K562 (cell line): ENCODE data around the gene KDM4F. TPM values are rescaled to one million over a fixed set of nuclear protein-coding genes. Genes with fewer than 3 reads are reported as not detected.

Source experiments
- BCOR ChIP-seq: fragments of 450-650 bp; IDR thresholded peaks from 2 replicates; pipeline ENCODE4 v1.6.1; 2016
- ESRRA ChIP-seq: fragments of 450-650 bp; IDR thresholded peaks from 2 replicates; pipeline ENCODE4 v1.6.1; 2014; ENCODE audit warnings: low read depth, mild to moderate bottlenecking, moderate library complexity, borderline replicate concordance
- HDGF ChIP-seq: fragments of 450-650 bp; IDR thresholded peaks from 2 replicates; pipeline ENCODE4 v1.6.1; 2016
- KAT7 ChIP-seq: sonication (generic); formaldehyde crosslinking; IDR thresholded peaks from 2 replicates; pipeline ENCODE4 v1.8.0; 2022; ENCODE audit warnings: missing genetic modification reagents, mild to moderate bottlenecking, borderline replicate concordance
- MECOM ChIP-seq: fragments of 250-450 bp; sonication (Bioruptor Pico); IDR thresholded peaks from 2 replicates; pipeline ENCODE4 v1.8.0; 2022; ENCODE audit warnings: inconsistent platforms
- NFE2 ChIP-seq: IDR thresholded peaks from 2 replicates; pipeline ENCODE4 v1.6.1; 2014; ENCODE audit warnings: antibody characterized with exemption, low read depth
- NFXL1 ChIP-seq: fragments of 450-650 bp; formaldehyde crosslinking; IDR thresholded peaks from 2 replicates; pipeline ENCODE4 v1.4.0; 2021; ENCODE audit warnings: mild to moderate bottlenecking
- NONO ChIP-seq, 2 experiments: fragments of 200-400 bp in 1 of 2; fragments of 450-650 bp in 1 of 2; formaldehyde crosslinking in 1 of 2; IDR thresholded peaks; 2 replicates each; pipeline ENCODE4 v1.6.1; 2017; ENCODE audit warnings: low read depth in 2 of 2, mild to moderate bottlenecking in 2 of 2, moderate library complexity in 2 of 2, low read length in 1 of 2
- NUFIP1 ChIP-seq: fragments of 450-650 bp; IDR thresholded peaks from 2 replicates; pipeline ENCODE4 v1.6.1; 2018; ENCODE audit not compliant: partially characterized antibody
- RBBP5 ChIP-seq: fragments of 200-600 bp; sonication (generic); IDR thresholded peaks from 2 replicates; pipeline ENCODE4 v1.6.1; 2012; ENCODE audit warnings: borderline replicate concordance, mild to moderate bottlenecking, low read length, control low read depth, inconsistent platforms; ENCODE audit not compliant: insufficient read depth, poor library complexity, severe bottlenecking
- SRF ChIP-seq, 2 experiments: fragments of 250-450, 450-650 bp in 1 of 2; sonication (Bioruptor Pico) in 1 of 2; sonication (generic) in 1 of 2; formaldehyde crosslinking; IDR thresholded peaks; 2 replicates each; pipeline versions ENCODE4 v1.5.0 to v1.5.1; 2020 to 2022; ENCODE audit warnings: mild to moderate bottlenecking in 1 of 2, missing genetic modification reagents in 1 of 2
- XRCC5 ChIP-seq: fragments of 200-400 bp; formaldehyde crosslinking; IDR thresholded peaks from 2 replicates; pipeline ENCODE4 v1.6.1; 2017; ENCODE audit warnings: low read depth, mild to moderate bottlenecking, low read length
- ZC3H8 ChIP-seq: fragments of 450-650 bp; IDR thresholded peaks from 2 replicates; pipeline ENCODE4 v1.6.1; 2017
- ZNF121 ChIP-seq: sonication (generic); formaldehyde crosslinking; conservative IDR thresholded peaks from 2 replicates; pipeline ENCODE4 v1.8.0; 2022; ENCODE audit warnings: missing genetic modification reagents
- ZNF174 ChIP-seq: fragments of 250-450 bp; sonication (Bioruptor Pico); IDR thresholded peaks from 2 replicates; pipeline ENCODE4 v1.4.0; 2020; ENCODE audit warnings: mild to moderate bottlenecking
- ZNF184 ChIP-seq: sonication (generic); formaldehyde crosslinking; IDR thresholded peaks from 2 replicates; pipeline ENCODE4 v1.5.0; 2020; ENCODE audit warnings: missing genetic modification reagents
- ZNF253 ChIP-seq: fragments of 250-450 bp; sonication (Bioruptor Pico); conservative IDR thresholded peaks from 2 replicates; pipeline ENCODE4 v1.6.1; 2021; ENCODE audit warnings: mild to moderate bottlenecking
- ZNF589 ChIP-seq: fragments of 200-800 bp; sonication (Bioruptor generic); IDR thresholded peaks from 2 replicates; pipeline ENCODE4 v1.6.1; 2016; ENCODE audit warnings: low read depth, missing genetic modification characterization, missing compliant biosample characterization
- ZNF644 ChIP-seq: fragments of 200-800 bp; sonication (Bioruptor generic); IDR thresholded peaks from 2 replicates; pipeline ENCODE4 v1.6.1; 2016; ENCODE audit warnings: low read depth, missing genetic modification characterization, missing compliant biosample characterization
- polyA plus RNA-seq, 8 experiments: library from polyadenylated mRNA; depleted of rRNA in 4 of 8; stranded (reverse) in 5 of 8; unstranded in 3 of 8; fragments of >200 nt; fragmentation: Nextera tagmentation in 2 of 8; fragmentation: Illumina TruSeq in 1 of 8; extraction: Ambion mirVana in 2 of 8; extraction: Trizol in 1 of 8; gene quantifications; 2 replicates each; pipeline versions ENCODE4 v1.2.1 to v1.2.3, GENCODE V29; 2011 to 2014; ENCODE audit warnings: inconsistent platforms in 1 of 8, missing spikeins in 1 of 8
- total RNA-seq, 7 experiments: library from RNA; depleted of rRNA in 6 of 7; stranded (reverse); fragments of >200 nt in 6 of 7; fragmentation: Illumina TruSeq in 2 of 7; extraction: Trizol in 2 of 7; gene quantifications; 2 replicates each; pipeline versions ENCODE4 v1.2.1 to v1.2.3, GENCODE V29; 2011 to 2021; ENCODE audit warnings: low replicate concordance in 1 of 7
- TF ChIP-seq, protein P1 (sequence below): fragments of 250-450 bp; sonication (Bioruptor Pico); IDR thresholded peaks from 2 replicates; pipeline ENCODE4 v1.5.0; 2022; ENCODE audit warnings: mild to moderate bottlenecking
- TF ChIP-seq, protein P2 (sequence below): fragments of 450-650 bp; IDR thresholded peaks from 2 replicates; pipeline ENCODE4 v1.6.1; 2016
- TF ChIP-seq, protein P3 (sequence below): fragments of 450-650 bp; IDR thresholded peaks from 2 replicates; pipeline ENCODE4 v1.6.1; 2016; ENCODE audit warnings: mild to moderate bottlenecking
- TF ChIP-seq, protein P4 (sequence below): sonication (generic); IDR thresholded peaks from 2 replicates; pipeline ENCODE4 v1.6.1; 2016

The KDM4F gene
- total and polyA plus RNA-seq, 9 of the 15 experiments (the other 6 are each of a cell fraction or from before 2014, with no cell fraction given), result not detected

DNA sequence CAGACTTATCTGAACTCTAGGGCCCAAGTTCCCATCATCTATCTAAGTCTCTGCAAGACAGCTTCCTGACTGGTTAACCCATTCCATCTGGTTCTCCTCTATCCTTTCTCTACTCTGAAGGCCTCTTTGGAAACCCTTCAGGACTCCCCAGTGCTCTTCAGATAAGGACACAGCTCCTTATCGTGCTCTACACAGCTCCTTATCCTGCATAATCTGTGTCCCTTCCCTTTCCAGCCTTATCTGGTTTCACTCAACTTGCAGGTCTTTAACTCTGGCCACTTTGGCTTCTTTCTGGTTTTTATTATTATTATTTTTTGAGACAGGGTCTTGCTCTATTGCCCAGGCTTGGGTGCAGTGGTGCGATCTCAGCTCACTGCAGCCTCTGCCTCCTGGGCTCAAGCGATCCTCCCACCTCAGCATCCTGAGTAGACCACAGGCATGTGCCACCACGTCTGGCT is 51.0 kb downstream of the KDM4F start (continued):
- TF ChIP-seq, protein P1, sequence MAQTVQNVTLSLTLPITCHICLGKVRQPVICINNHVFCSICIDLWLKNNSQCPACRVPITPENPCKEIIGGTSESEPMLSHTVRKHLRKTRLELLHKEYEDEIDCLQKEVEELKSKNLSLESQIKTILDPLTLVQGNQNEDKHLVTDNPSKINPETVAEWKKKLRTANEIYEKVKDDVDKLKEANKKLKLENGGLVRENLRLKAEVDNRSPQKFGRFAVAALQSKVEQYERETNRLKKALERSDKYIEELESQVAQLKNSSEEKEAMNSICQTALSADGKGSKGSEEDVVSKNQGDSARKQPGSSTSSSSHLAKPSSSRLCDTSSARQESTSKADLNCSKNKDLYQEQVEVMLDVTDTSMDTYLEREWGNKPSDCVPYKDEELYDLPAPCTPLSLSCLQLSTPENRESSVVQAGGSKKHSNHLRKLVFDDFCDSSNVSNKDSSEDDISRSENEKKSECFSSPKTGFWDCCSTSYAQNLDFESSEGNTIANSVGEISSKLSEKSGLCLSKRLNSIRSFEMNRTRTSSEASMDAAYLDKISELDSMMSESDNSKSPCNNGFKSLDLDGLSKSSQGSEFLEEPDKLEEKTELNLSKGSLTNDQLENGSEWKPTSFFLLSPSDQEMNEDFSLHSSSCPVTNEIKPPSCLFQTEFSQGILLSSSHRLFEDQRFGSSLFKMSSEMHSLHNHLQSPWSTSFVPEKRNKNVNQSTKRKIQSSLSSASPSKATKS (CRISPR knock-in tag), result no peak
- TF ChIP-seq NONO (IDR thresholded peaks at IDR 0.05; ENCODE audit: low read depth in 2 of 2, low read length in 1 of 2) (peak in 1 of 2 experiments; percentile 55; a peak in 1 of 4 replicates), ZNF253 (no peak), NFXL1 (CRISPR knock-in tag) (no peak), MECOM (CRISPR knock-in tag) (peak; percentile 86), SRF (CRISPR knock-in tag; IDR thresholded peaks at IDR 0.05) (peak in 1 of 2 experiments; percentile 33; a peak in 1 of 4 replicates), RBBP5 (peak; percentile 43), ZC3H8 (no peak), BCOR (peak; percentile 97), ZNF589 (CRISPR knock-in tag) (peak; percentile 79; the same call in 1 of the 2 replicates), ZNF121 (peak; percentile 97), NFE2 (no peak), ZNF184 (CRISPR knock-in tag) (no peak), NUFIP1 (peak; percentile 37), KAT7 (CRISPR knock-in tag) (no peak), ZNF644 (tag) (peak; percentile 96), HDGF (peak; percentile 75; the same call in 1 of the 2 replicates), XRCC5 (no peak), ESRRA (0 out of 2 replicates have a peak, but pooled peaks have one; percentile 59), ZNF174 (no peak)
- TF ChIP-seq, protein P2, sequence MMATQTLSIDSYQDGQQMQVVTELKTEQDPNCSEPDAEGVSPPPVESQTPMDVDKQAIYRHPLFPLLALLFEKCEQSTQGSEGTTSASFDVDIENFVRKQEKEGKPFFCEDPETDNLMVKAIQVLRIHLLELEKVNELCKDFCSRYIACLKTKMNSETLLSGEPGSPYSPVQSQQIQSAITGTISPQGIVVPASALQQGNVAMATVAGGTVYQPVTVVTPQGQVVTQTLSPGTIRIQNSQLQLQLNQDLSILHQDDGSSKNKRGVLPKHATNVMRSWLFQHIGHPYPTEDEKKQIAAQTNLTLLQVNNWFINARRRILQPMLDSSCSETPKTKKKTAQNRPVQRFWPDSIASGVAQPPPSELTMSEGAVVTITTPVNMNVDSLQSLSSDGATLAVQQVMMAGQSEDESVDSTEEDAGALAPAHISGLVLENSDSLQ, result peak; percentile 82
- TF ChIP-seq, protein P3, sequence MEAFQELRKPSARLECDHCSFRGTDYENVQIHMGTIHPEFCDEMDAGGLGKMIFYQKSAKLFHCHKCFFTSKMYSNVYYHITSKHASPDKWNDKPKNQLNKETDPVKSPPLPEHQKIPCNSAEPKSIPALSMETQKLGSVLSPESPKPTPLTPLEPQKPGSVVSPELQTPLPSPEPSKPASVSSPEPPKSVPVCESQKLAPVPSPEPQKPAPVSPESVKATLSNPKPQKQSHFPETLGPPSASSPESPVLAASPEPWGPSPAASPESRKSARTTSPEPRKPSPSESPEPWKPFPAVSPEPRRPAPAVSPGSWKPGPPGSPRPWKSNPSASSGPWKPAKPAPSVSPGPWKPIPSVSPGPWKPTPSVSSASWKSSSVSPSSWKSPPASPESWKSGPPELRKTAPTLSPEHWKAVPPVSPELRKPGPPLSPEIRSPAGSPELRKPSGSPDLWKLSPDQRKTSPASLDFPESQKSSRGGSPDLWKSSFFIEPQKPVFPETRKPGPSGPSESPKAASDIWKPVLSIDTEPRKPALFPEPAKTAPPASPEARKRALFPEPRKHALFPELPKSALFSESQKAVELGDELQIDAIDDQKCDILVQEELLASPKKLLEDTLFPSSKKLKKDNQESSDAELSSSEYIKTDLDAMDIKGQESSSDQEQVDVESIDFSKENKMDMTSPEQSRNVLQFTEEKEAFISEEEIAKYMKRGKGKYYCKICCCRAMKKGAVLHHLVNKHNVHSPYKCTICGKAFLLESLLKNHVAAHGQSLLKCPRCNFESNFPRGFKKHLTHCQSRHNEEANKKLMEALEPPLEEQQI, result peak; percentile 96
- TF ChIP-seq, protein P4, sequence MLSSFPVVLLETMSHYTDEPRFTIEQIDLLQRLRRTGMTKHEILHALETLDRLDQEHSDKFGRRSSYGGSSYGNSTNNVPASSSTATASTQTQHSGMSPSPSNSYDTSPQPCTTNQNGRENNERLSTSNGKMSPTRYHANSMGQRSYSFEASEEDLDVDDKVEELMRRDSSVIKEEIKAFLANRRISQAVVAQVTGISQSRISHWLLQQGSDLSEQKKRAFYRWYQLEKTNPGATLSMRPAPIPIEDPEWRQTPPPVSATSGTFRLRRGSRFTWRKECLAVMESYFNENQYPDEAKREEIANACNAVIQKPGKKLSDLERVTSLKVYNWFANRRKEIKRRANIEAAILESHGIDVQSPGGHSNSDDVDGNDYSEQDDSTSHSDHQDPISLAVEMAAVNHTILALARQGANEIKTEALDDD, result peak; percentile 99
